ENCODE data around the gene UROS.

The UROS gene

DNA sequence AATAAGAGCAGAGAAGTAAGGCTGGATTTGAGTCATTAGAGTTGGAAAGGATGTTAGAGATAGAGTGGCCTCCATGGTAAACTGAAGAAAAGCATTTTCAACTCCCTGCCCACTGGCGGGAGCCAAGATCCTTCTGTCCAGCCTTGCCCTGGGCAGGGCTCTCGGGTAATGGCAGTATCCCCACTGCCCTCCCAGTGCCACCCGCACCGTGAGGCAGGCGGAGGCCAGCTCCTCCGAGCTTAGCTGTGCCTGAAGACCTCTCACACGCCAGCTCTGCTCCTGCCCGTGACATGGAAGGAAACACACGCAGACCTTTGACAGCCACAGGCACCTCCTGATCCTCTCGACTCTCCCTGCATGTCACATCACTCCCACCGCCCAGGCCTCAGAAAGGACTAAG lies 22.6 kb upstream of the UROS start:
- TF ChIP-seq, protein P1, sequence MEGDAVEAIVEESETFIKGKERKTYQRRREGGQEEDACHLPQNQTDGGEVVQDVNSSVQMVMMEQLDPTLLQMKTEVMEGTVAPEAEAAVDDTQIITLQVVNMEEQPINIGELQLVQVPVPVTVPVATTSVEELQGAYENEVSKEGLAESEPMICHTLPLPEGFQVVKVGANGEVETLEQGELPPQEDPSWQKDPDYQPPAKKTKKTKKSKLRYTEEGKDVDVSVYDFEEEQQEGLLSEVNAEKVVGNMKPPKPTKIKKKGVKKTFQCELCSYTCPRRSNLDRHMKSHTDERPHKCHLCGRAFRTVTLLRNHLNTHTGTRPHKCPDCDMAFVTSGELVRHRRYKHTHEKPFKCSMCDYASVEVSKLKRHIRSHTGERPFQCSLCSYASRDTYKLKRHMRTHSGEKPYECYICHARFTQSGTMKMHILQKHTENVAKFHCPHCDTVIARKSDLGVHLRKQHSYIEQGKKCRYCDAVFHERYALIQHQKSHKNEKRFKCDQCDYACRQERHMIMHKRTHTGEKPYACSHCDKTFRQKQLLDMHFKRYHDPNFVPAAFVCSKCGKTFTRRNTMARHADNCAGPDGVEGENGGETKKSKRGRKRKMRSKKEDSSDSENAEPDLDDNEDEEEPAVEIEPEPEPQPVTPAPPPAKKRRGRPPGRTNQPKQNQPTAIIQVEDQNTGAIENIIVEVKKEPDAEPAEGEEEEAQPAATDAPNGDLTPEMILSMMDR (conservative IDR thresholded peaks at IDR 0.05): no peak
- H3K27ac ChIP-seq: no peak overlapping the region

DNA sequence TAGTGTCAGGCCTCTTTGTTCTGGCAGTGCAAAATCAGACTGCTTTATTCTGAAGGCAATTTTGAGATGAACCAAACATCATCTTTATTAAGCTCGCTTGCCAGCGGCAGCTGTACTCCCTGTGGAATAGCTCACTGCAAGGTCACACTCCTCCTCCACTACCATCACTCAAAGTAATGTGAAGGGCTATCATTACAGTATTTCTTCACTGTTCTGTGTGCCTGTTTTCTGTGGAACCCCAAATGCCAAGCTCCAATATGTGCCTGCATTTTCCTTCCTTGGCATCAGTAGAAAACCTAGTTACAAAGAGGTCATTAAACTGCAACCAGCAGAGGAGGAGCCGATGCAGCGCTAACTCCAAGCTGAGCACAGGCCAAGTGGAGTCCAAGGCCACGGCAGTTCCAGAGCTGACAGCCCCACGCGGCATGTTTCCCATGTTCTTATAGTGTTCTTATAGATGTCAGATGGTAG lies 21.7 kb upstream of the UROS start:
- TF ChIP-seq, protein P1 (conservative IDR thresholded peaks at IDR 0.05): no peak
- no peak overlapping the region for H3K27ac ChIP-seq

DNA sequence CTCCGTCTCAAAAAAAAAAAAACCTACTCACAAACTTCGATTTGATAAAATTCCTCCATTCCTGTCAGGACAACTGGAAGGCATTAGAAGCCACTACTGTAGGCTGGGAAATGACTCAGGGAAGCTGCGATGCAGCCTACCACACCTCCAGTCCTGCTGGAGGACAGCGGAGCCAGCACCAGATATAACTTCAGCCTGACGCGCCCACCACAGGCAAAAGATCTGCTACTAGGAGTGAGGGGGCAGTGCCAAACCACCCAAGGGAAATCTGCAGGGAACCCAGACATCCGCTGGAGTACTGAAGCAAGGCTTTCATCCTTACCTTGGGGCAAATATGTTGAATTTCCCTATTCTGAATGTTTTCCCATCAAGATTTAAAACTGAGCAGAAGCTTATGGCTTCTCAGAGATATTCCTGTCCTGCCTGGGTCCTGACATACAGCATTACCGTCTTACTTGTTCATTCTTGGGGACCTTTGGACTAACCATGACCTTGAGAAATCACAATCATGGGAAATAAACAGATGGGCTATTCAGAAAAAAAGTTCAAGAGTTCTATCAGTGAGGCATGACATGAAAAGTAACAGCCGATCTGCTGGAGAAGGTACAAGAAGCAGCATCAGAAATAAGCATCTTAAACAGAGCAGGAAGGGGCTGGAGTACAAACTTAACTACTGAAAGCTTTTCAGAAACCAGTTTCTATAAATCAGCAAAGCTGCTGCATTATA lies 20.7 kb upstream of the UROS start:
- no peak overlapping the region for H3K27ac ChIP-seq
- TF ChIP-seq, protein P1 (conservative IDR thresholded peaks at IDR 0.05): no peak

DNA sequence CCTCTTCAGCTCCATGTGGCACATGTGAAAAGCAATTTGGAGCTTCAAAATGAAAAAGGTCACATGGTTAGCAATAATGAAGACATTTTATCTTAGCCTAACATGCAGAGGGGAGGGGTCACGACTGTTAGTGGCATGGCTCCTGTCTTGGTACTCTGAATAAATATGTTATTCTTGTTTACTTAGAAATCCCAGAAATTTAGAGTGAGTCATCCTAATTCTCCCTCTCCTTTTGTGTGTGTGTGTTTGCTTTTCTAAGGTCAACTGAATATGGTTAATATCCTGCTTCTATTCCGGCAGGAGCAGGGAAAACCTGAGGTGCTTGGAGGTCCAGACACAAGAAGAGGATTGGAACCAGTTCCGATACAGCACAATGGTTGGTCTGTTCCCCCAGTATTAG lies 17.9 kb upstream of the UROS start:
- no peak overlapping the region for H3K27ac ChIP-seq
- TF ChIP-seq, protein P1 (conservative IDR thresholded peaks at IDR 0.05): no peak

DNA sequence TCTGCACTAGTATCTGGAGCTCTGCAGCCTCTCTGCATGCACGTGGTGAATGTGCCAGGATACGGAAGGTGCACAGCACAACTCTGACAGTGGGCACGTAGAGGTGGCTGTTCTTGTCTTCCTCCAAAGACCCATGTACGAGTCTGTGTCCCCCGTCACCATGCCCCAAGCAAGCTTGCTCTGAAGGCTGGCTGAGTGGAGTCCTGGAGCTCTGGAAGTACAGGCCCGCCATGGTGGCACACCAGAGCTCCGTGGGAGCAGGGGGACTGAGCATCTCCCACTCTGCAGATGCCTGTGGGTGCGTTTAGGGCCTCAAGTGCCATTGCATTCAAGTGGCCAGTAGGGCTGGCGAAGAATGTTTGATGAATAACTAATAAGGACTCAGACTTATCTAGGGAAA lies 17.3 kb upstream of the UROS start:
- TF ChIP-seq, protein P1 (conservative IDR thresholded peaks at IDR 0.05): no peak
- H3K27ac ChIP-seq: no peak overlapping the region

DNA sequence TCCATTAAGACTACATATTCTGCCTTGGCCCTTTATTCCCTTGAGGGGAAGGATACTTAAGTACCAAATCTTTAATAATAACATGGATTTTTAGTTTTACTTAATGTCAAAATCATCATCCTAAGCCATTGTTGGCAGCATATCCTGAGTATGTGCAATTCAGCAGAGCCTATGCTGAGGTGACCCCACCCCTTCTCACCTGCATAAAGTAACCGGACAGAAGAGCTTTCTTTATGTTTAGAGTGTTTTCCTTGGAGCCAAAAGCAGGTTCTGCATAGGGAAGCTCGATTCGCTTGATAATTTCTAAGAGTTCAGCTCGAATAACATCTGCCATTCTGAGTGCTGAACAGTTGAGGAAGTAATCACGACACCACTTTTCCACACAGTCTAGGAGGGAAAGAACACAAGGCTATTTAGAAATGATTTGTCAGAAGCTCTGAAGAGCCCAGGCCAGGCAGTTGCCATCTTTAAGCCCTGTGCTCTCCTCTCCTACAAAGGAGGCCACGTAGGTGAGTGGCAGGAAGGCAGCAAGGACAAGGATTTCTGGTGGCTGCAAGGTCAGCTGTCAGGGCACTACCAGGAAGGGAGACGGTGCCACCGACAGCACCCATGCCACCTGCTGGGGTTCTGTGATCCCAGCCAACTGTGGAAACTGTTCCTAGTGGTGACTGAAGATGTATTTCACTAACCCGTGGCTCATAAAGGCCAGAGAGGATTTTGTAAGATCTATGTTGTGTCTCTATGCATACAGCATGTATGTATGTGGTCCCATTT lies 15.9 kb upstream of the UROS start:
- TF ChIP-seq, protein P1 (conservative IDR thresholded peaks at IDR 0.05): no peak
- H3K27ac ChIP-seq: no peak overlapping the region

DNA sequence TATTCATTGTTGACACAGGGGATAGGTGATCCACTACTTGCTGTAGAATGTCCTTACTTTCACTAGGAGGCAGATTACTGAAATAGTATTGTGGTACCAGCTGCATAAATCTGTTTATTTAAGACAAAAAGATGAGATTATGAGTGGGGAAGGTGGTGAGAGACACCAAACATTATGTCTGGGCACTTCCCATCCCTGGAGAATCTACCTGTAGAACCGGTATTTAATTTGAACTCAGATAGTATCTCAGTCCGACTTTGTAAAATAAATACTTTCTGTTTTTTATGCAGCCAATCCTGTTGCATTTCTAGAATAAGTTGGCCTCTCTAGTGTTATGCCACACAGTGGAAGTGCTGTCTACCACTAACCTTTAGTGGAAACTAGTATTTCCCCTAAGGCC lies 13.7 kb upstream of the UROS start:
- peak overlapping the region; percentile 67 for H3K27ac ChIP-seq
- TF ChIP-seq, protein P1 (conservative IDR thresholded peaks at IDR 0.05): no peak; the same call in 1 of the 2 replicates

Data from VCaP (cell line).